K562 (cell line): ENCODE data around the gene NOCT. TPM values are rescaled to one million over a fixed set of nuclear protein-coding genes. Genes with fewer than 3 reads are reported as not detected.

ENCODE experiments used
- ARNT ChIP-seq, 2 experiments: fragments of 450-650 bp; IDR thresholded peaks; 2 replicates each; pipeline ENCODE4 v1.6.1; 2016; ENCODE audit warnings: mild to moderate bottlenecking in 1 of 2
- BACH1 ChIP-seq: fragments of 200-800 bp; sonication (Bioruptor generic); IDR thresholded peaks from 2 replicates; pipeline ENCODE4 v1.6.1; 2016; ENCODE audit warnings: missing genetic modification characterization, missing compliant biosample characterization
- CBFA2T3 ChIP-seq: fragments of 450-650 bp; IDR thresholded peaks from 2 replicates; pipeline ENCODE4 v1.6.1; 2017
- CXXC5 ChIP-seq: fragments of 250-450 bp; sonication (Bioruptor Pico); IDR thresholded peaks from 2 replicates; pipeline ENCODE4 v1.8.0; 2022; ENCODE audit warnings: inconsistent platforms, mild to moderate bottlenecking, moderate library complexity
- DIDO1 ChIP-seq: fragments of 450-650 bp; IDR thresholded peaks from 2 replicates; pipeline ENCODE4 v1.6.1; 2016; ENCODE audit warnings: low read depth, missing biosample characterization, missing genetic modification characterization
- ETV1 ChIP-seq: fragments of 450-650 bp; conservative IDR thresholded peaks from 2 replicates; pipeline ENCODE4 v1.6.1; 2016; ENCODE audit warnings: missing genetic modification characterization, control low read depth, low read depth, missing compliant biosample characterization
- EZH2 ChIP-seq: IDR thresholded peaks from 2 replicates; pipeline ENCODE4 v1.6.1; 2012; ENCODE audit warnings: low read depth, mild to moderate bottlenecking, inconsistent platforms, low read length, borderline replicate concordance
- PREB ChIP-seq: sonication (generic); formaldehyde crosslinking; IDR thresholded peaks from 2 replicates; pipeline ENCODE4 v1.8.1; 2023; ENCODE audit warnings: mild to moderate bottlenecking, missing genetic modification reagents
- PRPF4 ChIP-seq: fragments of 200-400 bp; formaldehyde crosslinking; IDR thresholded peaks from one replicate; pipeline ENCODE4 v1.6.1; 2017; ENCODE audit warnings: low read length, low read depth, mild to moderate bottlenecking; ENCODE audit not compliant: insufficient read depth, poor library complexity, severe bottlenecking
- RREB1 ChIP-seq: fragments of 250-450 bp; sonication (Bioruptor Pico); IDR thresholded peaks from 2 replicates; pipeline ENCODE4 v1.4.0; 2020
- SFPQ ChIP-seq: fragments of 200-400 bp; formaldehyde crosslinking; IDR thresholded peaks from 2 replicates; pipeline ENCODE4 v1.6.1; 2017; ENCODE audit warnings: mild to moderate bottlenecking, low read depth, low read length, moderate library complexity
- SMARCE1 ChIP-seq: fragments of 450-650 bp; IDR thresholded peaks from 2 replicates; pipeline ENCODE4 v1.7.1; 2016; ENCODE audit warnings: mild to moderate bottlenecking
- SMC3 ChIP-seq: conservative IDR thresholded peaks from 2 replicates; pipeline ENCODE4 v1.6.1; 2011; ENCODE audit warnings: low read depth, low read length, improper control_type of control experiment; ENCODE audit not compliant: insufficient read depth
- TAL1 ChIP-seq: fragments of 450-650 bp; IDR thresholded peaks from 2 replicates; pipeline ENCODE4 v1.6.1; 2016; ENCODE audit warnings: mild to moderate bottlenecking
- TBL1XR1 ChIP-seq, 2 experiments: IDR thresholded peaks; 2 replicates each; pipeline ENCODE4 v1.6.1; 2012; ENCODE audit warnings: improper control_type of control experiment in 2 of 2, low read length in 2 of 2, mild to moderate bottlenecking in 1 of 2
- TCF3 ChIP-seq: sonication (generic); formaldehyde crosslinking; IDR thresholded peaks from 2 replicates; pipeline ENCODE4 v1.4.0; 2020; ENCODE audit warnings: mild to moderate bottlenecking, missing genetic modification reagents
- ZNF449 ChIP-seq: fragments of 250-450 bp; sonication (Bioruptor Pico); IDR thresholded peaks from 2 replicates; pipeline ENCODE4 v1.8.0; 2022; ENCODE audit warnings: moderate library complexity, mild to moderate bottlenecking, inconsistent platforms
- polyA plus RNA-seq, 8 experiments: library from polyadenylated mRNA; depleted of rRNA in 4 of 8; stranded (reverse) in 5 of 8; unstranded in 3 of 8; fragments of >200 nt; fragmentation: Nextera tagmentation in 2 of 8; fragmentation: Illumina TruSeq in 1 of 8; extraction: Ambion mirVana in 2 of 8; extraction: Trizol in 1 of 8; gene quantifications; 2 replicates each; pipeline versions ENCODE4 v1.2.1 to v1.2.3, GENCODE V29; 2011 to 2014; ENCODE audit warnings: inconsistent platforms in 1 of 8, missing spikeins in 1 of 8
- total RNA-seq, 7 experiments: library from RNA; depleted of rRNA in 6 of 7; stranded (reverse); fragments of >200 nt in 6 of 7; fragmentation: Illumina TruSeq in 2 of 7; extraction: Trizol in 2 of 7; gene quantifications; 2 replicates each; pipeline versions ENCODE4 v1.2.1 to v1.2.3, GENCODE V29; 2011 to 2021; ENCODE audit warnings: low replicate concordance in 1 of 7

The NOCT gene
- total and polyA plus RNA-seq, 9 of the 15 experiments (the other 6 are each of a cell fraction or from before 2014, with no cell fraction given), result 1.3 to 20.2 (median 11.1) TPM

GRCh38 chr4:139030614-139031235 is 15.1 kb downstream of the NOCT start (continued):
- TF ChIP-seq SFPQ, result no peak
- peak; percentile 54 for TF ChIP-seq SMC3
- no peak for TF ChIP-seq TBL1XR1 (IDR thresholded peaks at IDR 0.05; ENCODE audit: low read length in 2 of 2)
- TF ChIP-seq EZH2, result no peak
- no peak for TF ChIP-seq BACH1 (tag)
- no peak for TF ChIP-seq CBFA2T3
- TF ChIP-seq TCF3 (CRISPR knock-in tag), result peak; percentile 15; the same call in 1 of the 2 replicates
- no peak for TF ChIP-seq TAL1
- TF ChIP-seq ARNT (IDR thresholded peaks at IDR 0.05), result 0 out of 4 replicates have a peak, but pooled peaks of 1 of the 2 experiments have one; percentile 48
- TF ChIP-seq PRPF4, result no peak
- TF ChIP-seq SMARCE1, result no peak
- no peak for TF ChIP-seq DIDO1
- TF ChIP-seq CXXC5 (CRISPR knock-in tag), result no peak
- TF ChIP-seq ETV1 (tag), result 0 out of 2 replicates have a peak, but pooled peaks have one; percentile 8
- TF ChIP-seq RREB1 (CRISPR knock-in tag), result no peak
- TF ChIP-seq PREB (CRISPR knock-in tag), result no peak
- no peak for TF ChIP-seq ZNF449 (CRISPR knock-in tag)
